ENCODE results near the gene SPINT2.

GRCh38 chr19:38218204-38218603 is 46.2 kb upstream of the SPINT2 start:
- TF ChIP-seq CTCF (IDR thresholded peaks at IDR 0.05) (no peak), POLR2A (IDR thresholded peaks at IDR 0.05; ENCODE audit: low read length) (no peak), MAX (IDR thresholded peaks at IDR 0.05) (no peak), MAFK (IDR thresholded peaks at IDR 0.05; ENCODE audit: partially characterized antibody) (no peak), EP300 (IDR thresholded peaks at IDR 0.05) (no peak), MYC (IDR thresholded peaks at IDR 0.05; ENCODE audit: borderline replicate concordance, low read length) (no peak), SMC3 (IDR thresholded peaks at IDR 0.05) (no peak)
